Measurements from ENCODE around the gene BBX.
"Not testable (repeated sequence)": the region's sequence is repeated elsewhere in the genome, so short reads cannot be mapped to it uniquely, and the experiment has no call there.

BBX gene

DNA sequence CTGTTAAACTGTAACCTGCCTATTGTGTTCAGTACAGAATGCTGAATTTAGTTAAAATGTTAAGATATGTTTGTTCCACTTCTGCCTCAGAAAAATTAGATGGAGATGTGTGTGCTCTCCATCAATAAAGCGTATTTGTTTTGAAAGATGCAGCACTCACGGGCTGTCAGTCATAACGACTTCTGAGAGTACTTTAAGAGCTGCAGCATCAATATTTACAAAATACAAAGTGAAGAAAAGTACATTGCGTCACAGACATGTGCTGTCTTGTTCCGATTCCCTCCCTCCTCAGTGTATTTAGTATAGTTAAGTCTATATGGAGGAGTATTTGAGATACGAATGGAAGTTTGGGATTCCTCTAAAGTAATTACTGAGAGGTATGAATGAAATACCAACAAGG, 166.6 kb downstream of the BBX start:
- no peak for DNase-seq

DNA sequence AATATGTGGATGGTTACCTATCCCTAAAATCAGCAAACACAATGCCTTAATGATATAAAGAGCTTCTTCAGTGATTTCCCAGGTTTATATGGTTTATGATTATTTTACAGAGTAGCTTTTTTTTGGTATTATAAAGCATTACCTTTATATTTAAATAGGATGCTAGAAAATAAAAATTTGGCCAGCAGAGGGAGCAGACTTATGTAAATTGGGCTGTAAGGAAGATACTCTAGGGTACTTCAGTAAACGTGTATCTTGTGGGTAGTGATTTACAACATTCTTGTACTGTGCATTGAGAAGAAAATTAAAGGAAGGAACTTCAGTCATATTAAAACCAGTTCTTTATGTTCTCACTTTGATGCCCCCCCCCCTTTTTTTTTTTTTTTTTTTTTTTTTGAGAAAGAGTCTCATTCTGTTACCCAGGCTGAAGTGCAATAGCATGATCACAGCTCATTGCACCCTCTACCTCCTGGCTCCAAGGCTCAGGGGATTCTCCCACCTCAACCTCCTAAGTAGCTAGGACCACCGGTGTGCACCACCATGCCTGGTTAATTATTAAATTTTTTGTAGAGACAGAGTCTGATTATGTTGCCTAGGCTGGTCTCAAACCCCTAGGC, 167.9 kb downstream of the BBX start:
- no peak for DNase-seq

GRCh38 chr3:107691984-107692383, 169.2 kb downstream of the BBX start:
- DNase-seq: not testable (repeated sequence)

GRCh38 chr3:107697348-107697747, 174.6 kb downstream of the BBX start:
- DNase-seq: not testable (repeated sequence)

- DNase-seq: not testable (repeated sequence)
Observed at GRCh38 chr3:107697855-107698254, 175.1 kb downstream of the BBX start.

GRCh38 chr3:107699682-107700081, 176.9 kb downstream of the BBX start:
- no peak for DNase-seq

DNA sequence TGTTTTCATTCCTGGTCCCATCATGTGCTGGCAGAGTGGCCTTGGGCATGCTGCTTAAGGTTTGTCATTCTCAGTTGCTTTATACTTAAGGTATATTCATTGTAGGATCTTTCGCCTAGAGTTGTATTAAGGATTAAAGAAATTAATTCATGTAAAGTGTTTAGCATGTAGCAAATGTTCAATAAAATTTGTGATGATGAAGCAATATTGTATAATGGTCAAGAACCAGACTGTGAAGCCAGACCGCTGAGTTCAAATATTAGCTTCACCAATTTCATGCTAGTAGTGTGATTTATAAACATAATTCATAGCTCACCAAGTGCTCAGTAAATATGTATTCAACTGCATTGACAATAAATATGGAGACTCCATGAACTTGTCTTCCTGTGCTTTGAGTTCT, 178.5 kb downstream of the BBX start:
- DNase-seq: no peak

DNA sequence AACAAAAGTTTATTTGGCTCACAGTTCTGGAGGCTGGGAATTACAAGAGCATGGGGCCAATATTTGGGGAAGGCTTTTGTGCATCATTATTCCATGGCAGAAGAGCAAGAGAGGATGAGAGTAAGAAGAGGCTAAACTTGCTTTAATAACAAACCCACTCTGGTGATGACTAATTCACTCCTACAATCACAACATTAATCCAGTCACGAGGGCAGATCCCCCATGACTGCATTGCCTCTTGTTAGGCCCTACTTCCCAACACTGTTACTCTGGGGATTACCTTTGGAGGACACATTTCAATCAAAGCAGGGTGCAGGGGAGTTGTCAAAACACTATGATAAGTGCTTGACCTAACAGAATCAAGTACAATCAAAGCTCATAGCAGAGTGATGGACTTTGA, 181.7 kb downstream of the BBX start:
- no peak for DNase-seq

DNA sequence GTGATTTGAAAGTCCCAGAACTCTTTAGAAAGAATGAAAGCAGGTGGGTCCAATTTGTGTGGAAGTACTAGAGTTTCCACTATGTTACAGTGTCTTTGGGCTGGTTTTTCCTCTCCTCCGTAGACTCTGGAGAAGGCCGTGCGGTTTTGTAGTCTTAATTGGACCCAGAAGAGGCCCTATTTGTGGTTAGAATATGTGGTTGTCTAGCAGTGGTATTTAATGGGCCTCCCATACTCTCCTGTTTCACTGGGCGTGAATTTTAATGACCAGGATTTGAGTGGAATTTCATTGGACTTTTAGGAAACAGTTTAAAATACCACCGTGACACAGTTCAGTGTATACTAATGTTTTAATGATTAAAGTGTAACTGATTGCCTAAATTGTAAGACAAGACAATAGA, 182.3 kb downstream of the BBX start:
- no peak for DNase-seq

GRCh38 chr3:107710851-107711250, 188.1 kb downstream of the BBX start:
- DNase-seq: no peak

DNA sequence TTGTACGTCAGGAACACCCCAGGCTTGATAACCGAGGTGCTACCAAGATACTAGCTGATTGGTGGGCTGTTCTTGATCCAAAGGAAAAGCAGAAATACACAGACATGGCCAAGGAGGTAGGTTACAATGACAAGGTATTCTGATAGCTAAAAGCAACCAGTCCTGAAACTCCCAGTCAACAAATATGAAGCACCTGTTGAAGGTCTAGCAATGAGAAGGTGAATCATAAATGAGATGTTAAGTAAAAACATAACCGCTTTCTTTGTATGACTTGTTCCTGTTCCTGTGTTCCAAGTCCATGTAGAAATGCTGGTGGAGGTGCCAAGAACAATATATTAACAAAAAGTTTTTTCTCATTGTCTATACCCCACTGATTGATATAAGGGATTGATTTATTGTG, 194.0 kb downstream of the BBX start:
- DNase-seq: no peak

DNA sequence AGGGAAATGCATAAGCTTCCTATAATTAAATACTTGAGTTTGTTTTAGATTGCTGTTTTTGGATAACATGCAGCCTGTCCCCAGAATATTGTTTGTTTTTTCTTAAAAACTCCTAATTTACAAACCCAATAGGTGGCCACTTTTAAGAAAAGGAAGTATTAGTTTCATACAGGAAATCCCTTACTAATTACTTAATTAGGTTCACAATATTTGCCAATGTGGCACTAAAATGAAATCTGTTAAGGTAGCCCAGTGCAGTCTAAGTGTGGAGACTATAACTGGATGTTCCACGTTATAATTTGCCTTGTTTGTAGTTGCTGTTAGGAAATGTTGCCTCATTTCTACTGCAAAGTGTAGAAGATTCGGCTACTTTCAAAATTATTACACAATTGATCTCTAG, 195.8 kb downstream of the BBX start:
- DNase-seq: no peak

GRCh38 chr3:107727102-107727501, 204.3 kb downstream of the BBX start:
- DNase-seq: no peak

DNA sequence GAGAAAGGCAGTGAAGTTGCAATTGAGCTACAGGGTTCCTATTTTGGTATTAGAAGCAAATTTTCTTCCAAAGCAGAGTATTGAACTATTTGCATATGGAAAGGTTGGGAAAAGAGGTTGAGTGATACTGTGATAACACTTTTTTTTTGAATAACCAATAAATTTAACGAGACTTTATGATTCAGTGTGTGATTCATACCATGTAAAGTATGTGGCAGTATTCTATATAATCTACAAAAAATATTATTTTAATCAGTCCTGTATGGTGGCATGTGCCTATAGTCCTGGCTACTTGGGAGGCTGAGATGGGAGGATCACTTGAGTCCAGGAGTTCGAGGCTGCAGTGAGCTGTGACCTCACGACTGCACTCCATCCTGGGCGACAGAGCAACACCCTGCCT, 206.9 kb downstream of the BBX start:
- DNase-seq: no peak

DNA sequence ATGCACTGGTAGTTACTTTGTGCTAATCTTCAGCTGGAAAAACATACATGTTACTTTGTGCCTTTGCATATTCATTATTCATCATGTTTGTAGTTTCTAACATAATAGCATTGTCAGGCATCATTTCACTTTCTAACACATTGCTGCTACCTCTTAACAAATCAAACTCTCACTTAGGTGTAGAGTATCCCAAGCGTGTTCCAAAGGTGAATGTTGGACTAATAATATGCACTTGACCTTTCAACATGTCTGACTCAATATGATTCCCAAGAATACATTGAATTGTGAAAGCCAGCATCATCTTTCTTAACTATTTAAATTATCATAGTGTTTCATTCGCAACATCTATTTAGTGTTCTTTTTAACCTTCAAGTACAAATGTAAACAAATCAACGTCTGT, 211.6 kb downstream of the BBX start:
- no peak for DNase-seq

GRCh38 chr3:107737914-107738313, 215.2 kb downstream of the BBX start:
- no peak for DNase-seq

DNA sequence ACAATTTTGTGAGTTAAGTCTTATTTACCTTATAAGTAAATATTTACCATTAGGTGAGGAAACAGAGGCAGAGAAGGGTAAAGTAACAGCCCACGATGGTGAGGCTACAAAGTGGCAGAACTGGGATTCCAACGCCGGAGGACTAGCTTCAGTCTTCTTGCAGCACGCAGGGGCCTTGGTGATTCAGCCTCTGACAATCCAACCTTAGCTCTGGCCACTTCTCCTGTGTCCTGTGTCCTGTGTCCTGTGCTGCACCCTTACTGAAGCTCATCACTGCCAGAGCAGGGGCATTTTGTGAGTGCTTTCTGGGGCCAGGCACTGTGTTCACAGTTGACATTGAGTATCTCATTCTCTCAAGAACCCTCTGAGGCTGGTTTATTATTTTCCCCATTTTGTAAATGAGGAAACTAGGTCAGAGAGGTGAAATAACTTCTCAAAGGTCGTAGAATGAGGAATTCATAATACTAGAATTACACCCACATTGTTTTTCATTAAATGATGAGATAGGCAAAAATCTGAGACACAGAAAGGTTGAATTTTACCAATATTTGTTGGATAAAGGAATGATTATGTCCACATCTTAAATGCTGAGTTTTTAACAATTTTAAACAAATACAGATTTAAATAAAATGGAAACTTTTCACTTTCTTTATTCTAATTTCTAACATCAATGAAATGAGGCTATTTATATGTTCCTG, 215.9 kb downstream of the BBX start:
- DNase-seq: no peak

GRCh38 chr3:107739227-107739626, 216.5 kb downstream of the BBX start:
- DNase-seq: no peak

DNA sequence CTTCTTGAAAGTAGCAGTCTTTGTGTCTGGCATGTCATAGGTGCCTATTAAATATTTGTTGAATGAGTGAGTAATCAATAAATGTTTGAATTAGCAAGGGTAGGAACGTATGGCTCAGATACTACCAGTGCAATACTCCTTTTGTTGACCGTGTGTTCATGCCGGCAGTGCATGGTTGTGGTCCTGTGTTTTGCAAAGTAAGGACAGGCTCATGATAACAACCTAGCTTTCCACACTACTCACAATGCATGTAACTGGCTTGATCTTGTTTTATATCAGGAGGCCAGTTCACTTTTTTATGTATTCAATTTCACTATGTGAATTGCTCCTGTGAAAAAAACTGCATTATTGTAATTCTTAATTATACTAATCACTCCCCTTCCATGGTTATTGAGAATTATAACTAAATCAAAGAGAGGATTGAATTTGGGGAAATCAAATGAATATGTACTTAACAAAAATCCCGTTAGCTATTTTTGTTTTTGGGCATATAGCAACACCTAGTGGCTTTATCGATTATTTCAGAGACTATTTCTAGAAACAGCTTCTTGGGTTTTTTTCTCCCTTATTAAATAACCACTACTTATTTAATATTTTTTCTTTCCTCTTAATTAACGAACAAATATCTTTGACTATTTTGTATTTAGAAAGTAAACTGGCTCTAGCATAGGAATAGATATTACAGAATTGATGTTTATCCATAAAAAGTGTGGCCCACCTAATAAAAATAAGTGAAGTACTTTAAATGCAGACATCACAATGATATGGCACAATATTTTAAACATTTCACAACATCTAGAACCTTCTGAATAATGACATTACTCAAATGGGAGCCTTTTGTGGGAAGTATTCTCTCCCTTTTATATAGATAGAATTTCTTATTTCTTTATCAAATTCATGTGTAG, 218.5 kb downstream of the BBX start:
- DNase-seq: no peak

DNA sequence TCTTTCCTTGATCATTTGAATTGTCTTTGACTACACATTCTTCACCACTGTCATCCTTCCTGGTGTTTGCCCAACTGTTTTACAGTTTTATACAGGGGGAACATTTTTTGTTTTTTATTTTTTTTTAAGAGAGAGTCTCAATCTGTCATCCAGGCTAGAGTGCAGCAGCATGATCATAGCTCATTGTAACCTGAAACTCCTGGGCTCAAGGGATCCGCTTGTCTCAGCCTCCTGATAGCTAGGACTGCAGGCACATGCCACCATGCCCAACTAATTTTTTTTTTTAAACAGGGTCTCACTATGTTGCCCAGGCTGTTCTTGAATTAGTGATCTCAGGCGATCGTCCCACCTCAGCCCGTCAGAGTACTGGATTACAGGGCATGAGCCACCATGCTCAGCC, 222.6 kb downstream of the BBX start:
- DNase-seq: no peak

DNA sequence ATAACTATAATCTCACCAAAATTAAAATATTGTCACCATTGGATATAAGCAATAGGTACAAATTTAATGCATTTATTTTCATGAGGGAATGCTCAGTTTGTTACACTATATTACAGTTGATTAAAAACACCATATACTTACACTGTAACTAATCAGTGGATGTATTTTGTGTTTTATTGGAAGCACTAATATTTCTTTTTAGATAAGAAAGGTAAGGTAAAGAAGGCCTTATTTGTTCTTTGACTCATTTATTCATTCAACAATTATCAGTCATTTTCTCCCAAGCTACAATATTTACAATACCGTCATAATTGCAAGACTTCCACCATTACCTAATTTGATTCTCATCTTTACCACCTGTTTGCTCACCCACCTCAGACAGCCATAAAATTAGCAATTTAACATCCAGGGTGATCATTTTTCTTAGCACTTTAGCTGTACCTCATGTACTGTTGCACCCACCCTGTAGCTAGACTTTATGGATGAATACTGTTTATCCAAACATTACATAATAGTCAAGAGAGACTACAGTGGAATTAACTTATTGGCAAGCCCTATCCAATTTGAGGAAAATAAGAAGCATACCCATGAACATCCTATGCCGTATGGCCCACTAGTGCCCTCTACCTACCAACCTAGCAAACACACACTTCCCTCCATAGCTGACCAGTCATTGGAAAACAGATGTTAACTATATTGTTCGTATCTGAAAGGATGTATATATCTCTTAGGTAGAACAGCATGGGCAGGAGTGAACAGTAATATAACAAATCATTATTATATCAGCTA, 229.6 kb downstream of the BBX start:
- DNase-seq: no peak

GRCh38 chr3:107753494-107753893, 230.7 kb downstream of the BBX start:
- no peak for DNase-seq

DNA sequence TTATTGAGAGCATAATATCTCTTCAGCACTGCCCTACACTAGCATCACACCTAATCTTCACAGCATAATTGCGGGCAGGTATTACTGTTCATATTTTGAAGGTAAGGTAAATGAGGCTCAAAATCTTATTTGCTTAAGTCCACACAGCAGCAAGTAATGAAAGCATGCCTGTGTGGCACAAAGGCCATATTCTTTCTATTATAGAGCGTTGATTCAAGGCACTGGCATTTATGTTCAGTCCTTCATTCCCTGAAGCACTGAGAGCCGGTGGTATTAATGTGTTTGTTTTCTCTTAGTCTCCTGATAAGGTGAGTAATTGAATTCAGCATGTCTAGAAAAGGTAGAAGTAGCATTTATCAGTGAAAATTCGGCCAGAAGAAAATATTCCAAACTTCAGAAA, 231.2 kb downstream of the BBX start:
- no peak for DNase-seq

Measured in effector CD8-positive, alpha-beta T cell (primary cell).